HG03565 (cell line): ENCODE data around the gene BEST3.

Experiments
- ATAC-seq: cut with Tn5 transposase; IDR thresholded peaks from one replicate; pipeline ENCODE4 v1.9.1; 2021; ENCODE audit warnings: mild to moderate bottlenecking, moderate library complexity; ENCODE audit not compliant: unreplicated experiment

BEST3 gene

DNA sequence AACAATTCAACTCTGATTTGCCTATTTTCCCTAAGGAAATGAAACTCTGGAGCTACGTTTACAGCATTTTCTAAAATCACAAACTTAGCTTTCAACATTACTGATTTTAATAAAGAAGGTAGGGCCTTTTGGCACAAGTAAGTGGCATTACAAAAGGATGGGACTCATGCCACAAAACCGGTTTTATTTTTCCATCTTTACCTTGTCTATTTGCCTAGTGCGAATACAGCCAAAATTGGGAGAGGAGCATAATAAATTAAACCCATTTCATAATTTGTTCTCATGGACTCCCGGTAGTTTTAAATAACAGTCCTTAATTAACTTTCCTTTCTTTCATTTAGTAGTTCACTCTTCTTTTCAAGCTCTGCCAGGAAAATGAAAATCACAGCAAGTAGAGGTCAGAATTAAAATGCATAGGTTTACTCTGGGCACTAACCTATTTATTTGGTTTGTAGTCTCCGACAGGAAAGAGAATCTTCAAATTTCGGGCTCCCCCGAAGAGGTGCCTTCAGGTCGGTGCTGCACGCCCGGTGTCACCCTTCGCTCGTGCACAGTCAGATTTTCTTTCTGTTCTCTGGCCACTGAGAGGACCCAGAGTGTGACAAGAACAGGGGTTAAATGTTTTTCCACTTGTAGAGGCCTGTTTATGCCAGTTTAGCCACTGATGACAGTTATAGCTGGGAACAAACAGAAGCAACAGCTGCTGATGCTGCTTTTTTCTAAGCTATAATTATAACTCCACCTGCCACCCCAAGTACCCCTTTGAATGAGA is at the start of gene BEST3:
TSS of gene BEST3 (minus strand) at position 535 of the 772 bp plus-strand sequence. CDS start 1,505 bp downstream, outside the sequence.
- ATAC-seq: no peak

- no peak for ATAC-seq
Measured at GRCh38 chr12:69744109-69744508, 45.0 kb upstream of the BEST3 start.

DNA sequence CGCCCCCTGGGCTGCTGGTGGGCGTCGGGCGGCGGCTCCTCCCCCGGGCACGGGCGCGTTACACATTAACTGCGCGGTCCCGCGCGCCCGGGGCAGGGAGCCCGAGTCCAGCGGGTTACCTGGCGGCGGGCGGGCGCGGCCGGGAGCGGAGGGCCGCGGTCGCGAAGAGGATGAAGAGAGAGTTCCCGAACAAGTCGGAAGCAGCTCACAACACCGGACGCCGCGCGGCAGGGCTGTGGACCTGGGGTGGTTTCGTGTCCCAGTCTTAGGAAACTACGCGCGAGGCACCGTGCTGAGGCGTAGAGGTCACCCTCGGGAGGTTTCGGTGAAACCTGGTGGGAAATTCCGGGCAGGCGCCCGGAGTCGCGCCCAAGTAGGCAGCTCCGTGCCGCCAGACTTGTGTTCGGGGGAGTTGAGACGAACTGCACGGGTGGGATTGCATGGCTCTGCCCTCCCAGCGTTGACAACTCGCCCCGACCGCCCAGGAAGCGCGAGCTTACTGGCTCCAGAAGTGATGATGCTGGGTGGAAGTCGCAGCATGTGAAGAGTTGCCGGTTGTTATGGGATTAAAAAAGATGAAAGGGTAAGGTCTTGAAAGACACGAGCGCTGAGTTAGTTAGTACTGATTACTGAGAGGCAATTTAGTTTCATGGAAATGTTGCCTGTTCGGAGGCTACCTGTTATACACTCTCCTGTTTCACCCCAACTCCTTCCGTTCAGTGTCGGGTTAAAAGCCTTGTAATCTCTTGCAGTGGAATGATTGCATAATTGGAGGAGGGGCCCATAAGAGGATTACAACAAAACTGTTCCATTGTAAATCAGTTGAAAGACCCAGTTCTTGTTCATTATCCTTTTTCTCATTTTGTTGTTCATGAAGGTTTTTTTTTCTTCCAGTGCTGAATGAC is 40.4 kb upstream of the BEST3 start:
- ATAC-seq: peak; percentile 26

- ATAC-seq: peak; percentile 75
Measured at GRCh38 chr12:69738351-69739286, 39.5 kb upstream of the BEST3 start, which contains the start of gene RAB3IP. Gene RAB3IP, plus strand, starts transcription at chr12:69738860. Its CDS starts 16,549 bp downstream, at chr12:69755409.

- ATAC-seq: no peak
Measured at GRCh38 chr12:69733638-69734037, 34.5 kb upstream of the BEST3 start.

GRCh38 chr12:69732088-69732487 is 33.0 kb upstream of the BEST3 start:
- ATAC-seq: no peak

GRCh38 chr12:69726922-69727321 is 27.8 kb upstream of the BEST3 start:
- ATAC-seq: no peak

GRCh38 chr12:69720750-69721149 is 21.6 kb upstream of the BEST3 start:
- no peak for ATAC-seq

DNA sequence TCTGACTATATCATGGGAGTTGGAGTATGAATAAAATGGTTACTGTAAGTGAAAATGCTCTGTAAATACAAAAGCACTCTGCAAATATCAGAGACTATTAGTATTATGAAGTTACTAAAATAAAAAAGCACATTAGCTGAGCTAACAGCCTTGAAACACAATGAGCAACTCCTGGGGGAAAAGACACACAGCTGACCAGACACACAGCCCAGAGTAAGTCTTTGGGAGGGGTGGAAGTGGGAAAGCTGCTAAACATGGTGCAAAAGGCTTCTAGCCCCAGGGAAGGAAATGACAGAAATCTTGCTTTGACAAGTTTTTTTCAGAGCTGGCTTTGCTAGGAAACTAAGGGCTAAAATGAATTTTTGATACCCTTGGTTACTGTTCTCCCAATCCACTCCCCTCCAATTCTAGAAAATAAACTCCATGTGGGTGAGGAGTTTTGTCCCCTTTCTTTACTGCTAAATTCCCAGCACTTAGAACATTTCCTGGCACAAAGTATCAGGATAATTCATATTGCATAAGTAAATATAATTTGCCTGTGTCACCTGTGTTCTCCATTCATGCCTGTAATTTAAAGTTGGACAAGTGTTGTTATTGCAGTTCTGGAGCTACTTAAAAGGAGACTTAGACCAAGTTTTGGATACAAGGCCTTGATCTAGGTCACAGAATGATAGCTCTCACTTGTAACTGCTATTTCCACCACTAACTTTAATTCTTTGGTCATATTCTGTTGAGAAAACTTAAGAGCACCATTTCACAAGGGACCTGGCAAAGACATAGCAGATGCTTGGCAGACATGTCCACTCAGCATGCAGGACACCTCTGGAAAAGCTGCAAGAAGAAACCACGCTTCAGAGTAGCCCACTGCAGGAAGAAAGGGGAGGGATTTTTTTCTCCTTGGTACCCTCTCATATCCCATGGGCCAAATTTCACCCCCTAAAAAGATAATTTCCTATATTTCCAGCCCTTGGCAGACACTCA is 20.5 kb upstream of the BEST3 start:
- no peak for ATAC-seq

DNA sequence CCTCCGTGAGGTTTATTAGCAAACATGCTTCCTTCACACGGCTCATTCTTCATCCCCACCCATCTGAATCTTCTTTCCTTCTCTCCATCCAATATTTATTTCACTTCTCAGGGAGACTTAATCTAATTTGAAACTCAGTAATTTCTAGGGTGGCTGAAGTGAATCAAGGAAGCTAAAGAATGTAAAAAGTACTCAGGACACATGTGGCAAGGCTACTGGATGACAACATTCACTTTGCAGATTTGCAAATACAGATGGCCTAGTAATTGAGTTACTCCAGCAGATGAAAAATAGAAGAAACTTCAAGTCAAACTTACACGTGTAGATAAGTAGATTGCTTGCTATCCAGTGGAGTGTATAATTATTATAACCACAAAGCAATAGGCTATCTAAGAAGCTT is 15.4 kb upstream of the BEST3 start:
- ATAC-seq: no peak

GRCh38 chr12:69712826-69713225 is 13.7 kb upstream of the BEST3 start:
- no peak for ATAC-seq

- no peak for ATAC-seq
Measured at GRCh38 chr12:69708649-69709048, 9.5 kb upstream of the BEST3 start.

GRCh38 chr12:69704357-69704756 is 5.3 kb upstream of the BEST3 start:
- ATAC-seq: no peak

DNA sequence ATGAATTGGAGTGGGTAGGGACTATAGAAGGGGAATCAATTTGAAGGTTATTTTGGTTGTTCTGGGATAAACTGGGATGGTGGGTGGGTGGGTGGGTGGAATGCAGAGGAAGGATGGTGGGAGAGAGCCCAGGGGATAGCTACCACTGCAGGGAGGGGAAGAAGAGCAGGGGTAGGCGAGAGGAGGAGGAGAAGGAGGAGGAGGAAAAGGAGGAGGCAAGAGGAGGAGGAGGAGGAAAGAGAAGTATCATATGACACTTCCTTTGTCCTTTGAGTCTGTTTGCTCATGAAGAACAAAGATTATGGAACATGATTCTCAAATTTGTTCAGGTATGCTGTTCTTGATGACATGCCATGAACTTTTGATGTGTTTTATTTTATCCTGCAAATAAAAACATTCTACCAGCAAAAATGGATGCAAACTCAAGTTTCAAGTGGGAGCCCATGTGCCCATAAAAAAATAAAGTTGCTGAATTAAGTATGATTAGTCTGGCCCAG is 4.1 kb upstream of the BEST3 start:
- ATAC-seq: no peak

DNA sequence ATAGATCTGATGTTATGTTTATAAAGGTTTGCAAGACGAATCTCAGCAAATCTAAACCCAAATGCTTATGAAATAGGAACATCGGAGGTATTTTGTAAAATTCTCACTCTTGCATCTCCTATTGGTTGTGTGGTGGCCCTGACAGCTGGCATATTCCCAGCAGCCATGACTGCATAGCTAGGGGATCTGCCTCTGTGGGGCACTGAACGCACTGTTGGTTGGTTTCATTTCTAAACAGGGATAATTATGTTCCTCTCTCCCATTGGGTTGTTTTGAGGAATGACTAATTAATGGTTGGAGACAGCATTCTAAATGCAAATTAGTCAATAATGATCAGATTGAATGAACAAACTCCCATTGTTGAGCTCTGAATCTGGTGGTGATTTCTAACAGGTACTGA is 2.7 kb upstream of the BEST3 start:
- ATAC-seq: no peak

DNA sequence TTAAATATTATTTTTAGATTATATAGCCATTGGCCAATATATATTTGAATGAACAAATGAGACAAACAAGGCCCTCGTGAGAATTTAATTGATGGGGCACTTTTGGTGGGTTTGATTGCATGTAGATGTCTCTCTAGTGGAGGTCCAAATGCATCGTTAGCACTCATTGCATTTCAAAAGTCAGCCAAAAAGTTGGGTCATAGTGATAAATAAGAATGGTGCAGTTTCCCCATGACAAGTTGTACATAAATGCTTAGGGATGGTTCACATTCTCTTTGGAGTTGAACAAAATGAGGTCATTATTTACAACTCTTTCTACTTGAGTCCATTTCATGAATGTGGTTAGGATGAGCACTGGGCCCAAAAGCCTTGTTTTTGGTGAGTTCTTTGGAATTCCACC is 1.0 kb downstream of the BEST3 start:
- ATAC-seq: no peak

DNA sequence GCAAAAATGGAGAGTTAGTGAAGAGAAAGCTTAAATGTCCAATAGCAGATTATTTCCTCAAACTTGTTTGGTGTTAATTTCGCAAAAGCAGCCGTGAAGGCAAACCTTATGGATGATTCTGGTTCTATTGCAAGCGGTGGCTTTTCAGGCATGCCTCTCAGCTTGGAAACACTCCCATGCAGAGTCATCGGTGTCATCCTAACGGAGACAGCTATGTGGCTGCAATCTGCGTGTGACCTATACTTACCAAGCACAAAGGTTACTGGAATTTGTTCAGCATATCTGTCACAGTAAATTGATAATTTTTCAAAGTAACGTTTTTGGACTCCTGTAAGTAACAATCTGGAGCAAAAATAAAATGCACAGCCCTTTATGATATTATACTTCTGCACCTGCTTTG is 5.0 kb downstream of the BEST3 start:
- no peak for ATAC-seq

DNA sequence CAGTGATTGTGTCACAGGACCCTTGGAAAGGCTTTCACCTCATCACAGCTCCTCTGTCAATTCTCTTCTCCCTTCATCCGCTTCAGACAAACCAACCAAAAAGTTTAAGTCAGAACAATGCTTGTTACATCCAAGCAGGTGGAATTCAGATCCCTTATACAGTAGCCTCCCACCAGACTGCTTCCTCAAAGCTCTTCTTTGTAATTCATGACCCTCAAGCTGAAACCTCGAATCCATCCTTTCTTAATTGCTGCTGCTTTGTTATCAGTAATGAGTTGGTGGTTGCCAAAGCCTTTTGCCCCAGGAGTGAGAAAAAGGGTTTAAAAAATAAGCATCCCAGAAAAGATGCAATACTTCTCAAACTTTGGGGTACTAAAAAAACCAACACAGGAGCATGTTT is 9.5 kb downstream of the BEST3 start:
- ATAC-seq: no peak
